ENCODE measurements around the gene HJV. TPM values are rescaled to one million over a fixed set of nuclear protein-coding genes. Genes with fewer than 3 reads are reported as not detected.
A peak's percentile ranks its signal among the peaks of the same experiment; 100 is the strongest.

The HJV gene
- total RNA-seq, 1 donor from 2014 or later = not detected

DNA sequence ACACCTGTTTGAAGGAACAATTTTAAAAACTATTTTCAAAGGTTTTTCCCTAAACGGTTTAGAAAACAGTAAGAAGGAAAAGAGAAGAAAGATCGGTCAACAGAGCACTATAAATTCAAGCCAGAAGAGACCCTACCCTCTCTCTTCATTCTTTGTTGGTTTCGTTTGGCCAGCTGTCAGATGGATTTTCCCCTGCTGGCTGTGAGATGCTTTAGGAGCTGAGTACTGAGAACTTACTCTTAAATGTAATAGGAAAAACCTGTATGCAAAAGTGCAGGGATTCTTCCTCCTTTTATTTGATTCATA lies 23.9 kb downstream of the HJV start:
- Mint-ChIP-seq H3K4me1 (ENCODE audit: unreplicated experiment) (peaks cover 44% of the 10 kb centered on the region), H3K36me3 (peaks cover 30% of the 10 kb centered on the region), H3K9me3 (no peaks in the 10 kb centered on the region), H3K27ac (peak overlapping the region; percentile 89), H3K4me3 (peak overlapping the region; percentile 92), H3K27me3 (no peaks in the 10 kb centered on the region)
- no peak for TF ChIP-seq CTCF (conservative IDR thresholded peaks at IDR 0.05)
- no peak for DNase-seq (ENCODE audit: extremely low spot score, unreplicated experiment)

- H3K4me1 Mint-ChIP-seq (ENCODE audit: unreplicated experiment) = peaks cover 47% of the 10 kb centered on the region
- DNase-seq (ENCODE audit: extremely low spot score, unreplicated experiment) = no peak
- peak overlapping the region; percentile 89 for H3K27ac Mint-ChIP-seq
- TF ChIP-seq CTCF (conservative IDR thresholded peaks at IDR 0.05) = no peak
- no peaks in the 10 kb centered on the region for H3K27me3 Mint-ChIP-seq
- H3K9me3 Mint-ChIP-seq = no peaks in the 10 kb centered on the region
- peaks cover 32% of the 10 kb centered on the region for H3K36me3 Mint-ChIP-seq
- peak overlapping the region; percentile 92 for H3K4me3 Mint-ChIP-seq
Measured at GRCh38 chr1:145997016-145997717, 24.4 kb downstream of the HJV start.

DNA sequence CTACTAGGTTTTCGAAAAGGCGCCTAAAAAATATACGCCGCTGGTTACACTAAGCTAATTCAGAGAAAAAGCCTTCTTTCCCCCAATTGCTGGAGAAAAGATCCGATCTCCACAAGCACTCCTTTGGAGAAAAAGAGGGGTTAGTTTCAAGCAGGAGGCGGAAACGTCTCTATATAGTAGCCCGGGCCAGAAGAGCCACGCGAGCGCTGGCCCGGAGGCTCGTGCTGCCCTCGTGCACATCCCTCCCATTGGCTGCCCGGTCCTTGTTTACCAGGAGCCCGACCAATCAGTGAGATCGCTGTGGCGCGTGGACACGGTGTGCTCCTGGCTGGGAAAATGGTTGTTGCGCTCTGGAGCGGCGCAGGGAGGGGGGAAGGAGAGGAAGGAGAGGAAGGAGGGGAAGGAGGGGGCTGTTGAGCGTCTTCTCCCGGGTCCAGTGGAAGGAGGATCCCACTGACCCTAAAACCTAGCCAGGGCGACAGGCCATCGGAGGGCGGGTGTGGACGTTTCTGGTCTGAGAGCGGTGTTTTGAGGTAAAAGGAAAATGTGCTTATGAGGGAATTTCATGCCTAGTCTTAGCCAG lies 25.0 kb downstream of the HJV start, which contains the start of gene TXNIP:
TXNIP (minus strand) TSS at position 147 of the 583 bp plus-strand sequence. CDS start 313 bp downstream, outside the sequence.
- DNase-seq (ENCODE audit: extremely low spot score, unreplicated experiment) = peak; percentile 94
- peaks cover 50% of the 10 kb centered on the region for H3K4me1 Mint-ChIP-seq (ENCODE audit: unreplicated experiment)
- H3K4me3 Mint-ChIP-seq = peak within 1 kb of the TSS; percentile 92
- H3K27ac Mint-ChIP-seq = peak within 1 kb of the TSS; percentile 89
- TF ChIP-seq CTCF (conservative IDR thresholded peaks at IDR 0.05) = no peak
- H3K27me3 Mint-ChIP-seq = no peaks in the 10 kb centered on the region
- H3K9me3 Mint-ChIP-seq = no peaks in the 10 kb centered on the region
- H3K36me3 Mint-ChIP-seq = peaks cover 32% of the 10 kb centered on the region

DNA sequence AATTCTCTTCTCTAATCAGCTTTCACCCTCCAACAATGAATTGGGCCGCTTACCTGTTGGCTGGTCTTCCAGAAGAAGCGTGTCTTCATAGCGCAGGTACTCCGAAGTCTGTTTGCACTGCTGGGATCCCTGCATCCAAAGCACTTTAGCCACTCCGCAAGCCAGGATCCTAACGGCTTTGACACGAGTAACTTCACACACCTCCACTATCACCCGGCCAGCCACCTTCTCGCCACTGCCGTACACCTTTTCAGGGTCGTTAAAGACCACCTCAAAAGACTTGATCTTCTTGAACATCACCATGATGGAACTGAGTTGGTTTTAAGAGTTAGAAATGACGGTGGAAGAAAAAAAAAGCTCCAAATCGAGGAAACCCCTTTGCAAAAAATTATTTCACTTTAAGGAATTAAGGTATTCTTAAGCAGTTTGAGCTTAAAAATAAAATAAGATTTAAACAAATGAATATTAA lies 25.5 kb downstream of the HJV start:
- H3K4me3 Mint-ChIP-seq = peak overlapping the region; percentile 92
- peaks cover 50% of the 10 kb centered on the region for H3K4me1 Mint-ChIP-seq (ENCODE audit: unreplicated experiment)
- peaks cover 32% of the 10 kb centered on the region for H3K36me3 Mint-ChIP-seq
- H3K27me3 Mint-ChIP-seq = no peaks in the 10 kb centered on the region
- H3K27ac Mint-ChIP-seq = peak overlapping the region; percentile 89
- no peaks in the 10 kb centered on the region for H3K9me3 Mint-ChIP-seq
- TF ChIP-seq CTCF (conservative IDR thresholded peaks at IDR 0.05) = no peak
- DNase-seq (ENCODE audit: extremely low spot score, unreplicated experiment) = no peak

DNA sequence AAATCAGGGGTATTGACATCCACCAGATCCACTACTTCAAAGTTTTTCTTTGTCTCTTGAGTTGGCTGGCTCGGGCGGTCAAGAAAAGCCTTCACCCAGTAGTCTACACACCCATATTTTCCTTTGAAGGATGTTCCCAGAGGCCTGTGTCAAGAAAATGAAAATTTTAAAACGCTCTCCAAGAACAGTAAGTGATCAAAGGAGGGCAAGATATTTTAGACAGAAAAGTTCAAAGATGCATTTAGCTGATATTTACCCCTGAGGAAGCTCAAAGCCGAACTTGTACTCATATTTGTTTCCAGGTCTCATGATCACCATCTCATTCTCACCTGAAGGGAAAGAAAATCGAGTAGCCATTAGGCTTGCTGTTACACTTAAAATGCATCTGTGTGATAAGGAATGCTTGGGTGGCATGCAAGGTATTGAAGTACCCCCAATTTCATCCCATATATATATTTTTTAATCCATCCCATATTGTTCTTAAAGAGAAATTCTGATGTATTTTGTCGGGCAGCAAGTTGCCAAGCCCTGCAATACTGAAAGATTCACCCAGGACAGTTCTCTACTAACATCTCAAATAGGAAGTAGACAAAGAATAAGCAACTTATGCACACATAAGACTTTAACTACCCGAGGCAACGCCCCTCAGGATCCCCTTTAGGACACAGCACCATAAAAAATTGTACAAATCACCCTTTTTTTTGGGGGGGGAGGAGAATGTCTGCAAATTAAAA lies 26.2 kb downstream of the HJV start:
- Mint-ChIP-seq H3K4me3 (peak overlapping the region; percentile 92), H3K27ac (peak overlapping the region; percentile 89), H3K27me3 (no peaks in the 10 kb centered on the region), H3K36me3 (peaks cover 32% of the 10 kb centered on the region), H3K4me1 (ENCODE audit: unreplicated experiment) (peaks cover 54% of the 10 kb centered on the region), H3K9me3 (no peaks in the 10 kb centered on the region)
- no peak for DNase-seq (ENCODE audit: extremely low spot score, unreplicated experiment)
- no peak for TF ChIP-seq CTCF (conservative IDR thresholded peaks at IDR 0.05)

Data from type B pancreatic cell (in vitro differentiated cells).